H1 (cell line): Measurements from ENCODE around the gene NRN1L. TPM values are rescaled to one million over a fixed set of nuclear protein-coding genes. Genes with fewer than 3 reads are reported as not detected.

ENCODE experiments used
- BACH1 ChIP-seq: IDR thresholded peaks from 2 replicates; pipeline ENCODE4 v1.6.1; 2012; ENCODE audit warnings: low read length, improper control_type of control experiment
- CBX5 ChIP-seq: fragments of 300-800, 300-1000 bp; sonication (generic); IDR thresholded peaks from 2 replicates; pipeline ENCODE4 v1.7.1; 2016; ENCODE audit warnings: antibody characterized with exemption, low read length, low read depth
- CHD7 ChIP-seq: fragments of 300-600 bp; sonication (generic); IDR thresholded peaks from 2 replicates; pipeline ENCODE4 v1.7.1; 2012; ENCODE audit warnings: low read length, moderate library complexity, mild to moderate bottlenecking, inconsistent platforms; ENCODE audit not compliant: insufficient replicate concordance
- CREB1 ChIP-seq: IDR thresholded peaks from 2 replicates; pipeline ENCODE4 v1.6.1; 2012; ENCODE audit warnings: inconsistent platforms
- HDAC2 ChIP-seq, 2 experiments: fragments of 300-600 bp in 1 of 2; sonication (generic) in 1 of 2; IDR thresholded peaks; 2 replicates each; pipeline ENCODE4 v1.6.1; 2011 to 2012; ENCODE audit warnings: low read depth in 2 of 2, low read length in 2 of 2, mild to moderate bottlenecking in 2 of 2, moderate library complexity in 2 of 2, borderline replicate concordance in 1 of 2, inconsistent platforms in 1 of 2
- JUN ChIP-seq: IDR thresholded peaks from 2 replicates; pipeline ENCODE4 v1.6.1; 2011; ENCODE audit warnings: low read depth, mild to moderate bottlenecking, improper control_type of control experiment, low read length
- JUND ChIP-seq: IDR thresholded peaks from 2 replicates; pipeline ENCODE4 v1.6.1; 2011; ENCODE audit warnings: mild to moderate bottlenecking, improper control_type of control experiment, low read length
- KDM1A ChIP-seq: fragments of 200-600, 300-600 bp; sonication (generic); IDR thresholded peaks from 2 replicates; pipeline ENCODE4 v1.7.1; 2016; ENCODE audit warnings: mild to moderate bottlenecking, low read length, borderline replicate concordance
- RFX5 ChIP-seq: IDR thresholded peaks from 2 replicates; pipeline ENCODE4 v1.6.1; 2011; ENCODE audit warnings: low read depth, low read length, improper control_type of control experiment, borderline replicate concordance
- TCF12 ChIP-seq: IDR thresholded peaks from 2 replicates; pipeline ENCODE4 v1.6.1; 2011; ENCODE audit warnings: low read depth, mild to moderate bottlenecking, low read length
- polyA plus RNA-seq, 7 experiments: library from polyadenylated mRNA; depleted of rRNA in 3 of 7; stranded (reverse) in 5 of 7; unstranded in 2 of 7; fragments of >200 nt in 5 of 7; fragments of 200-250 nt in 2 of 7; gene quantifications; 1 replicate in 5 of 7; 2 replicates in 1 of 7; 4 replicates in 1 of 7; pipeline versions ENCODE4 v1.2.1 to v1.2.3, GENCODE V29; 2011 to 2013; ENCODE audit warnings: missing spikeins in 2 of 7, mixed read lengths in 2 of 7
- total RNA-seq: library from RNA; stranded (reverse); fragmentation: NEBNext Ultra II Directional; extraction: Animal tissue kit (Norgen Biotek cat#: 25700); gene quantifications from 2 replicates; pipeline ENCODE4 v1.2.1, GENCODE V29; 2021

NRN1L gene
- total and polyA plus RNA-seq, 2 of the 8 experiments (the other 6 are each of a cell fraction or from before 2014, with no cell fraction given) = 4.1 to 35.2 TPM

- TF ChIP-seq CHD7 (no peak), KDM1A (no peak), TCF12 (no peak), CREB1 (no peak), BACH1 (no peak; the same call in 1 of the 2 replicates), HDAC2 (IDR thresholded peaks at IDR 0.05; ENCODE audit: borderline replicate concordance in 1 of 2, low read depth in 2 of 2, low read length in 2 of 2) (no peak; a peak in 1 of 4 replicates), CBX5 (no peak), JUN (no peak), RFX5 (no peak), JUND (no peak)
These were observed 42.0 kb upstream of the NRN1L start (continued) for GRCh38 chr16:67842509-67843342.
